ENCODE results near the gene TKT.
"Not testable (repeated sequence)": the region's sequence is repeated elsewhere in the genome, so short reads cannot be mapped to it uniquely, and the experiment has no call there.

Gene TKT

GRCh38 chr3:53254509-53255422 is 1.1 kb downstream of the TKT start:
- DNase-seq (ENCODE audit: low read depth in 1 of 2, low spot score in 1 of 2), result peak; percentile 44 to 65
- Histone ChIP-seq H3K27ac (replicated peaks) (peak overlapping the region; percentile 96), H3K4me3 (replicated peaks; ENCODE audit: insufficient read depth, low read length) (peak overlapping the region; percentile 85), H3K27me3 (ENCODE audit: insufficient read depth, poor library complexity, severe bottlenecking) (no peaks in the 10 kb centered on the region)
- TF ChIP-seq REST (IDR thresholded peaks at IDR 0.05; ENCODE audit: insufficient replicate concordance, low read depth) (no peak), SPI1 (IDR thresholded peaks at IDR 0.05; ENCODE audit: borderline replicate concordance, low read depth) (no peak), CTCF (IDR thresholded peaks at IDR 0.05; ENCODE audit: insufficient read depth, low read length) (no peak), POLR2AphosphoS5 (IDR thresholded peaks at IDR 0.05; ENCODE audit: low read depth) (no peak; the same call in 1 of the 2 replicates), GABPA (IDR thresholded peaks at IDR 0.05; ENCODE audit: low read depth) (no peak)

GRCh38 chr3:53253707-53254508 is 1.9 kb downstream of the TKT start:
- H3K27me3 ChIP-seq (ENCODE audit: insufficient read depth, poor library complexity, severe bottlenecking), result no peaks in the 10 kb centered on the region
- peak; percentile 32 to 48 for DNase-seq (ENCODE audit: low read depth in 1 of 2, low spot score in 1 of 2)
- peak overlapping the region; percentile 96 for H3K27ac ChIP-seq (replicated peaks)
- TF ChIP-seq GABPA (IDR thresholded peaks at IDR 0.05; ENCODE audit: low read depth), result no peak
- no peak for TF ChIP-seq CTCF (IDR thresholded peaks at IDR 0.05; ENCODE audit: insufficient read depth, low read length)
- no peak for TF ChIP-seq POLR2AphosphoS5 (IDR thresholded peaks at IDR 0.05; ENCODE audit: low read depth)
- no peak for TF ChIP-seq REST (IDR thresholded peaks at IDR 0.05; ENCODE audit: insufficient replicate concordance, low read depth)
- no peak for TF ChIP-seq SPI1 (IDR thresholded peaks at IDR 0.05; ENCODE audit: borderline replicate concordance, low read depth)
- H3K4me3 ChIP-seq (replicated peaks; ENCODE audit: insufficient read depth, low read length), result peak overlapping the region; percentile 85

GRCh38 chr3:53252947-53253322 is 2.9 kb downstream of the TKT start:
- H3K4me3 ChIP-seq (replicated peaks; ENCODE audit: insufficient read depth, low read length), result peak overlapping the region; percentile 85
- H3K27me3 ChIP-seq (ENCODE audit: insufficient read depth, poor library complexity, severe bottlenecking); DNase-seq (ENCODE audit: low read depth in 1 of 2, low spot score in 1 of 2): not testable (repeated sequence)
- peak overlapping the region; percentile 96 for H3K27ac ChIP-seq (replicated peaks)

All from HL-60 (cell line).